Endothelial cell of hepatic sinusoid (primary cell): ENCODE data around the gene ARHGEF16.

Source experiments
- in situ Hi-C: cut with HindIII; loops from 2 replicates; pipeline ENCODE4 v1.10.0; 2017; ENCODE audit warnings: low sequenced_read_pairs

ARHGEF16 gene

GRCh38 chr1:3495776-3496745 lies 41.6 kb downstream of the ARHGEF16 start:
- in situ Hi-C loops = no loop called here

GRCh38 chr1:3496916-3497315 lies 42.5 kb downstream of the ARHGEF16 start:
- in situ Hi-C loops = no loop called here

DNA sequence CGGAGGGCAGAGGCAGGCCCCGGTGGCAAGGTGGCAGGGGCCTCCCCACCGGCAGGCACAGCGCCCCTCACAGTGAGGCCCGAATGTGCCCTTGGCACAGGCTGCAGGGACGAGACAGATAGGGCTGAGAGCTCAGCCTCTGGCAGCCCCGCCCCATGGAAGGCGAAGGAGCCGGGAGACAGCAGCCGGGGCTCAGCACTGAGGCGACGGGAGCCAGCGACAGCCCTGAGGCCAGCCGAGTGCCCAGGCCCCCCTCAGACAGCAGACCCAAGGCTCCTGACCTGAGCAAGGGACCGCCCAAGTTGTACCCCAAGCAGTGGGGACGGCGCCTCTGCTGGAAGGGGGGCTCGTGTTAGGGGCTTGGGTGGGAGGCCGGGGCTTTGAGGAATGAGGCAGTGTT lies 43.1 kb downstream of the ARHGEF16 start:
- in situ Hi-C loops = no loop called here

- in situ Hi-C loops = no loop called here
These were observed 43.9 kb downstream of the ARHGEF16 start for GRCh38 chr1:3498246-3498930.

DNA sequence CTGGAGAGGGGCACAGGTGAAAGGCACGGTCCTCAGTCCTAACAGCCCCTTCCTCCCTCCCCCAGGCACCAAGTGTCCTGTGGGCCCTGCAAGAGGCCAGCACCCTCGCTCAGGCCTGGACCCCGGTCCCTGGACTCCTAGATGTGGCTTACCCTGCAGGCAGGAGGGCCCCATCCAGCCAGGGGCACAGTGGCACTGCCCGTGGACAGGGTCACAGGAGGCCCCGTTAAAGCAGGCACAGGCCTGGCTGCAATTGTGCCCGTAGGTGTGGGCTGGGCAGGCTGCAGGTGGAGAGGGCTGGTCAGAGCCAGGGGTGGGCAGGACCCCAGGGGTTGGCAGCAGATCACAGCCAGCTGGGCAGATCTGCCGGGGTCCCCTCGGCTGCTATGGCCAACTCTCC lies 44.5 kb downstream of the ARHGEF16 start:
- in situ Hi-C loops = no loop called here

DNA sequence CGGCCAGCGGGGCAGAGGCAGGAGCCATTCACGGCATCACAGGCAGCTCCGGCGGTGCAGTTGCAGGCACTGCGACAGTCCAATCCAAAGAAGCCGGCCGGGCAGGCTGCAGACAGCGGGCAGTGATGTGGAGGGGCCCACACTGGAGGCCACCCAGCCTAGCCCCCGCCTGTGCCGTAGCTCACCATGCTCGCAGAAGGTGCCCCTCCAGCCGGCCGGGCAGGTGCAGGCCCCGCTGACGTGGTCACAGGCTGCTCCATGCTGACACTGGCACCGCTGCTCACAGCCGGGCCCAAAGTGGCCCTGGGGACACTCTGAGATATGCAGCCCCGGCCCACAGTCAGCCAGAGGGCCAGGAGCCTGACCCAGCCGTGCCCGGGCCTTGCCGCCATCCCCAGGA lies 45.1 kb downstream of the ARHGEF16 start:
- in situ Hi-C loops = no loop called here

- in situ Hi-C loops = no loop called here
These were observed 45.9 kb downstream of the ARHGEF16 start for GRCh38 chr1:3500265-3500835.

GRCh38 chr1:3501437-3501836 lies 47.0 kb downstream of the ARHGEF16 start:
- in situ Hi-C loops = no loop called here

DNA sequence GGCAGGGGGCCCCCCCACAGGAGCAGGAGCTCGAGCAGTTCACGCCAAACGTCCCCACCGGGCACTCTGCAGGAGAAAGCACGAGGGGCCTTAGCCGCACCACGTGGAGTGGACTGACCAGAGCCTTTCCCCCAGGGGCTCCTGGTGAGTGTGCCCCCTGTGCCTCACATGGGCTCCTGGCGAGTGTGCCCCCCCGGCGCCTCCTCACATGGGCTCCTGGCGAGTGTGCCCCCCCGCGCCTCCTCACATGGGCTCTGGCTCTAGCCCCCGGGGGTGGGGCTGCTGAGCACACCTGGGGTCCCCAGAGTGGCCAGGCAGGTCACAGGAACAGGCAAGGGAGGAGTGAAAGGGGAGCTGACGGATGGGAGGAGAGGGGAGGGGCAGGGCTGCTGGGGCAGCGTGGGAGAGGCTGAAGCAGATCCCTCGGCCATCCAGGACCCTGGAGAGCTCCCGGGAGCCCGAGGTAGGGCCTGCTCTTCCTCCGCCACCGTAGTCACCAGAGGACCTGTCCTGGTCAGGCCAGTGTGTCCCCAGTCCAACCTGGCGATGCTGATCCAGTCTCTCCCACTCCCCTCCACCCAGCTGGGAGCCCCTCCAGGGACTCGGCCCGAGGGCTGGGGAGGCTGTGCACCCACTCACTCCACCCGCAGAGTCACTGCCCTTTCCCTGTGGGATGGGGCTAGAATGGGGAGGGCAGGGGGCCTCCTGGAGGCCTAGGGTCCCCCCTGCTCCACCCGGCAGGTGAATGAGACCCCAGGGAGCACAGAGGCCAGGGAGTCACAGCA lies 47.6 kb downstream of the ARHGEF16 start:
- in situ Hi-C loops = no loop called here

- in situ Hi-C loops = no loop called here
These were observed 48.4 kb downstream of the ARHGEF16 start for GRCh38 chr1:3502641-3503524.

DNA sequence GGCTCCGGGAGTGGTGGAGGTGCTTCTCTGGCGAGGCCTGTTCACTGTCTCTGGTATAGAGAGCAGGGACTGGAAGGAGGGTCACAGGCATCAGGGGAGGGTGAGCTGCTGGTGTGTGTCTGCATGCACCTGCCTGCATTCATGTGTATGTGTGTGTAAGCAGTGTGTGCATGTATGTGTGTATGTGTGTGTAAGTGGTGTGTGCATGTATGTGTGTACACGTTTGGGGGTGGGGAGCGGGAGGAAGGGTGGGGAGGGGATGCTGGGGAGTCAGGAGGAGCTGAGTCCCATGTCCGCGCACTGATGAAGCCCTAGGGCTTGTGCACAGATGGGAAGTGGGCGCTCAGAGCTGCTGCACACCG lies 49.0 kb downstream of the ARHGEF16 start:
- in situ Hi-C loops = no loop called here

GRCh38 chr1:3504151-3504821 lies 49.8 kb downstream of the ARHGEF16 start:
- in situ Hi-C loops = no loop called here

DNA sequence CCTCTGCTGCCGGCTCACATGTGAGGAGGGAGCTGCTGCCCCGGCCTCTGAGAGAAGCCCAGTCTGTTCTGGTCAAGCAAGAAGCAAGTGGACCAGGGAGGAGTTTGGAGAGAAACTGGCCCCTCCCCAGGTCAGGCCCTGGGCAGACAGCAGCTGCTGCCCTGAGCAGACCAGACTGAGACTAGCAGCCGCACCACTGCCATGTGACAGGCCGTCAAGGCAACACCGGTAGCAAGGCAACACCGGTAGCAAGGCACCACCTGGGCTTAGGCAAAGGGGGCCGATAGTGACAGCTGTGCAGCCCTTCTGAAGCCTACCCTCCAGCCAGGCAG lies 50.3 kb downstream of the ARHGEF16 start:
- in situ Hi-C loops = loop anchor here (5.0 kb wide), 1 partner anchor 48 kb away; no protein-coding TSS in a partner anchor

DNA sequence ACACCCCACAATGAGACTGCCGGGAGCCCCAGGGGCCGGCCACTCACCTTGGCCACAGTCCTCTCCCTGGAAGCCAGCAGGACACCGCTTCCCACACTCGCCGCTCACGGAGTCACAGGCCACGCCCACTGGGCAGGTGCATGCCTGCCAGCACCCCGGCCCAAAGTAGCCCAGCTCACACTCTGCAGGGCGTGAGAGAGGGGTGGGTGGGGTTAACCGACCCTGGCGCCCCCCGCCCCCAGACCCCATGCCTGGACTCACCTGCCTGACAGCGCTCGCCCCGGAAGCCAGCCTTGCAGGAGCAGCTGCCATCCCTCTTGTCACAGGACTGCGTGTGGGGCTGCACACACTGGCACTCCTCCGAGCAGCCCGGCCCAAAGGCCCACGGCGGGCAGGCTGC lies 50.7 kb downstream of the ARHGEF16 start:
- in situ Hi-C loops = loop anchor here (5.0 kb wide), 1 partner anchor 47 kb away; no protein-coding TSS in a partner anchor

GRCh38 chr1:3506041-3506440 lies 51.6 kb downstream of the ARHGEF16 start:
- in situ Hi-C loops = loop anchor here (5.0 kb wide), 1 partner anchor 46 kb away; no protein-coding TSS in a partner anchor

DNA sequence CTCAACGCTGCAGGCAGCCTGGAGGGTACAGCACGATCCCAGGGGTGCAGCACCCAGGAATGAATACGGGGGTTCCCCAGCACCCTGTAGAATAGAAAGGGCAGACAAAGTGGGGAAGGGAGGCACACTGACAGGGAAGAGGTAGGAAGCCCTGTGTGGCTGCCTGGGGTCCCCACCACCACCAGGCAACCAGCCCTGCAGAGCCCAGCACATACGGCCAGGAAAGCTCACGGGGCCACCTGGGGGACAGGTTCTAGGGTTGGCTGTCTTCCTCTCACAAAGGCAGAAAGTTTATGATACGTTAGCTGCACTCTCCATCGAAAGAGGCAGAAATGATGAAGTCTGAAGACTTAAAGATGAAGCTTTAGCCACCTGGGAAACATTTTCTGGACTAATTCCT lies 52.5 kb downstream of the ARHGEF16 start:
- in situ Hi-C loops = loop anchor here (5.0 kb wide), 1 partner anchor 45 kb away; no protein-coding TSS in a partner anchor

DNA sequence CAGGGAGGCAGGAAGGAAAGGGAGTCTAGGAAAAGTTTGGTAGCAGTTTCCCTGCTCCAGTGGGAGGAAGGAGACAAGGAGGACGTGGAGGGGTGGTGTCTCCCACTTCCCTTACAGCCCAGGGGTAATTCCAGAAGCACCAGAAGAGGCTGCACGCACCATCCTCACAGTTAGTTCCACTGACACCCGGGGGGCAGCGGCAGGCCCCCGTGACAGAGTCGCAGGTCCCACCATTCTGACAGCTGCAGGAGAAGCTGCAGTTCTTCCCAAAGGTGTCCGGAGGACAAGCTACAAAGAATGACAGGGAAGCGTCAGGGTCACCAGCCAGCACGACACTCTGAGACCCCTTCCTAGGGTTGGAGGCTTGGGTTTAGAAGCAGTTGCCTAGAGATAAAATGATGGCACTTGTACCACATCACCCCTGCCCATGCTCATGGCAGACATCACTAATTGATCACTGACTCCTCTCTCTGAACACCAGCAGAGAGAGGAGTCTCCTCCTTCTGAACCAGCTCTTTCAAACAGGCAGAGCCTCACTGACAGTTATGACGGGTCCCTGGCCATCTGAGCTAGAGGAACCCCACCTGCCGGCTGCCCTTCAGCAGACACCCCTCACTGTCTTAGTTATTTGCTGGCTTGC lies 53.3 kb downstream of the ARHGEF16 start:
- in situ Hi-C loops = loop anchor here (5.0 kb wide), 1 partner anchor 45 kb away; no protein-coding TSS in a partner anchor

- in situ Hi-C loops = loop anchor here (5.0 kb wide), 1 partner anchor 43 kb away; no protein-coding TSS in a partner anchor
These were observed 54.4 kb downstream of the ARHGEF16 start for GRCh38 chr1:3508757-3509415.
